ENCODE measurements around the gene CASP7.

- no peak for TF ChIP-seq POLR2A (IDR thresholded peaks at IDR 0.05; ENCODE audit: low read depth, low read length)
- TF ChIP-seq USF2 (IDR thresholded peaks at IDR 0.05; ENCODE audit: borderline replicate concordance, low read depth, low read length): no peak
- TF ChIP-seq EP300 (IDR thresholded peaks at IDR 0.05; ENCODE audit: borderline replicate concordance in 1 of 2, control insufficient read depth in 1 of 2, low read depth in 2 of 2, low read length in 2 of 2): no peak
- TF ChIP-seq HDGF (IDR thresholded peaks at IDR 0.05): no peak
- no peak for TF ChIP-seq TARDBP (IDR thresholded peaks at IDR 0.05; ENCODE audit: borderline replicate concordance)
- no peak for TF ChIP-seq CHD1 (IDR thresholded peaks at IDR 0.05; ENCODE audit: low read depth, low read length)
- TF ChIP-seq POLR2AphosphoS2 (IDR thresholded peaks at IDR 0.05; ENCODE audit: low read depth, low read length): no peak
- TF ChIP-seq IRF3 (IDR thresholded peaks at IDR 0.05): no peak
- no peak for TF ChIP-seq CTCF (IDR thresholded peaks at IDR 0.05 in 2 of 3, conservative IDR thresholded peaks at IDR 0.05 in 1 of 3; ENCODE audit: control insufficient read depth in 2 of 3, extremely low read depth in 1 of 3, insufficient read depth in 1 of 3, low read depth in 3 of 3, low read length in 3 of 3)
- no peak for TF ChIP-seq POLR2AphosphoS5 (IDR thresholded peaks at IDR 0.05; ENCODE audit: low read length)
- TF ChIP-seq JUND (IDR thresholded peaks at IDR 0.05; ENCODE audit: low read depth, low read length): no peak
- no peak for TF ChIP-seq USF1 (IDR thresholded peaks at IDR 0.05; ENCODE audit: borderline replicate concordance, extremely low read length, insufficient read depth, low read depth, low read length)
- TF ChIP-seq POU2F2 (IDR thresholded peaks at IDR 0.05; ENCODE audit: borderline replicate concordance, low read depth, low read length): no peak
- no peak for TF ChIP-seq IRF5 (IDR thresholded peaks at IDR 0.05; ENCODE audit: borderline replicate concordance)
Measured at GRCh38 chr10:113740850-113741249, 61.1 kb downstream of the CASP7 start.
